Common myeloid progenitor, CD34-positive (primary cell): ENCODE results near the gene ASPG.

Experiments used
- CTCF ChIA-PET: fragments of 350-600 bp; sonication (Branson Sonifier 250); formaldehyde crosslinking; loops from one replicate; lab custom pipeline; 2021; ENCODE audit warnings: antibody characterized with exemption; lab: Charles Lee
- POLR2A ChIA-PET: fragments of 350-600 bp; sonication (Branson Sonifier 250); formaldehyde crosslinking; loops from one replicate; lab custom pipeline; 2021; ENCODE audit warnings: antibody characterized with exemption; lab: Charles Lee
- DNase-seq, 3 donors: peaks; one replicate each; pipeline versions ENCODE4 v3.0.0 to v3.0.0-alpha.2; 2013
- H3K27ac ChIP-seq, 2 experiments: 1 replicate in 1 of 2; 2 replicates in 1 of 2; pipeline ENCODE4 v1.7.0; 2013; ENCODE audit warnings: inconsistent platforms in 2 of 2, low read length in 2 of 2, mild to moderate bottlenecking in 2 of 2, low read depth in 1 of 2, moderate library complexity in 1 of 2; ENCODE audit not compliant: severe bottlenecking in 2 of 2, insufficient read depth in 1 of 2, poor library complexity in 1 of 2
- H3K27me3 ChIP-seq, 5 experiments: replicated peaks in 2 of 5; 1 replicate in 3 of 5; 2 replicates in 2 of 5; pipeline versions ENCODE4 v1.6.1 to v1.7.0; 2013; ENCODE audit warnings: low read length in 4 of 5, mild to moderate bottlenecking in 2 of 5, moderate library complexity in 2 of 5, inconsistent platforms in 1 of 5; ENCODE audit not compliant: insufficient read depth in 5 of 5, control insufficient read depth in 4 of 5
- H3K36me3 ChIP-seq, 4 experiments: 1 replicate in 2 of 4; 2 replicates in 2 of 4; pipeline versions ENCODE4 v1.6.1 to v1.7.0; 2013; ENCODE audit warnings: low read length in 3 of 4, control low read depth in 1 of 4, mild to moderate bottlenecking in 1 of 4; ENCODE audit not compliant: control insufficient read depth in 4 of 4, insufficient read depth in 4 of 4
- H3K4me1 ChIP-seq, 4 experiments: 1 replicate in 3 of 4; 2 replicates in 1 of 4; pipeline versions ENCODE4 v1.6.1 to v1.7.1; 2013; ENCODE audit warnings: low read length in 3 of 4, mild to moderate bottlenecking in 3 of 4, control low read depth in 1 of 4, inconsistent platforms in 1 of 4, moderate library complexity in 1 of 4; ENCODE audit not compliant: control insufficient read depth in 4 of 4, insufficient read depth in 4 of 4; ENCODE audit errors: control extremely low read depth in 1 of 4
- H3K4me3 ChIP-seq, 7 experiments: 1 replicate in 4 of 7; 2 replicates in 3 of 7; pipeline versions ENCODE4 v1.5.1 to v1.7.0; 2013; ENCODE audit warnings: mild to moderate bottlenecking in 7 of 7, low read length in 6 of 7, moderate library complexity in 6 of 7, inconsistent platforms in 2 of 7, low read depth in 2 of 7, control low read depth in 1 of 7; ENCODE audit not compliant: insufficient read depth in 4 of 7, control insufficient read depth in 1 of 7; ENCODE audit errors: extremely low read depth in 1 of 7
- H3K9me3 ChIP-seq, 5 experiments: 1 replicate in 4 of 5; 2 replicates in 1 of 5; pipeline versions ENCODE4 v1.6.1 to v1.7.1; 2013; ENCODE audit warnings: low read length in 4 of 5, mild to moderate bottlenecking in 2 of 5, inconsistent platforms in 1 of 5, low read depth in 1 of 5, moderate library complexity in 1 of 5; ENCODE audit not compliant: control insufficient read depth in 4 of 5, insufficient read depth in 2 of 5; ENCODE audit errors: control extremely low read depth in 1 of 5
- WGBS: methylation state at CpG from one replicate; pipeline ENCODE4 v1.1.5; 2013; ENCODE audit not compliant: insufficient coverage; 5-methylcytosine and 5-hydroxymethylcytosine counted together

The ASPG gene

DNA sequence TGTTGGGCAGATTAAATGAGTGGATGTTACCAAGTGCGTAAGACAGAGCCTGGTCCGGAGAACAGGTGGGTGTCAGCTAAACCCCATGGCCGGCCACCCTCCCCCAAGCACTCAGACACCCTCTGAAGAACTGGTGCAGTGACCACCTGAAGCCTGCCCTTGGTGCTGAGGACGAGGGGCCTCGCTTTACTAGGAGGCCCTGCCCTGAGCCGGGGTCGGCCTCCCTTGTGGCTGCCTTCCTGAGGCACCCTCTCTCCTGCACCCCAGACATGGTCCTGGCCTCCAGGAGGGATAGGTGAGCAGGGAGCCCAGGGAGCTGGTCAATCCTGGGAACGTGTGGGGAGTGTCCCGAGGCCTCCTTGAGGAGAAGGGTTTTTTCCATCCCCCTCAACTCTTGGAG is 48.0 kb downstream of the ASPG start:
- no peak for DNase-seq
- 93% methylated on average over 9 of the region's 9 CpGs for WGBS
- peaks cover 0 to 69% (median 24%) of the 10 kb centered on the region in 5 experiments for H3K27me3 ChIP-seq
- ChIA-PET POLR2A (no interaction called here), CTCF (interaction anchor here (0.6 to 1.2 kb wide), 3 partner anchors 14 to 432 kb away, joined by 3 read pairs; no protein-coding TSS in a partner anchor)
- H3K36me3 ChIP-seq: no peaks in the 10 kb centered on the region
- H3K4me3 ChIP-seq: no peak overlapping the region
- no peak overlapping the region for H3K27ac ChIP-seq
- H3K4me1 ChIP-seq: peaks cover 0 to 33% (median 25%) of the 10 kb centered on the region in 4 experiments
- peaks cover 0 to 14% (median 3%) of the 10 kb centered on the region in 5 experiments for H3K9me3 ChIP-seq

DNA sequence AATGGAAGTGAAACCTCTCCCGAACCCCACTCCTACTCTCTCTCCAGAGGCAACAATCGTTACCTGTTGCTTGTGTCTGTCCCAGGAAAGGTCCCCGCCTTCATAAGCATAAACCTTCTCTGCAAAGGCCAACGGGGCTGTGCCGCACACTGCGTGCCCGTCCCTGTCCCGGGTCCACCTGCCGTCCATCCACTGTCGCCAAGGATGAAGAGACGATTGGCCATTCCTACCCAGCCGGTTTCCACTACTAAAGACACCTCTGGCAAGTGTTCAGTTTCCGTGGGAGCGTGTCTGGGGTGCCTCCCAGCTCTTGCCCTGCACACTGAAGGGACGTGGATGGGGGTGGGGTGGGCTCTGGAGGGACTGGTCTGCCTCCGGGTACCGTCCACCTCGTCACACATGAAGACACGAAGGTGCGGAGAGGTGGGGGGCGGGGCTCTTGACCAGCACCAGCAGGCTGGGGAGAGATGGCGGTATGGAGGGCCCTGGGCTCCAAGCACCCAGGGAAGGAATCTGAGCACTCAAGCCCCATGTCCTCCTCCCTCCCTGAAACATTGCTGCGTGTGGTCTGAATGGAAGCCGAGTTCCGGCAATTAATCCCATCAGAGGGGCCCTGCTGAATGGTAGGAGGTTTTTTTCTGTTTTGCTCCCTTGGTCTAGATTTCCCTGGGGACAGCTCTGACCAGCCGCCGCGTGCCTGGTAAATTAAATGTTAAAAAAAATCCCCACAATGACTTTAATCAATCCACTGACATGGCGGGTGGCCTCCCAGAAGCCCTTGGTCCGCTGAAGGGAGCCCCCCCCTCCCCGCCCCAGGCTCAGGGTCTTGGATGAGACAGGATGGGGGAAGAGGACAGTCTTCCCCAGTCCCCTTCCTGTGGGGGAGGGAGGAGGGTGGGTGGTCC is 48.8 kb downstream of the ASPG start:
- POLR2A ChIA-PET: no interaction called here
- Histone ChIP-seq H3K27me3 (peaks cover 0 to 77% (median 27%) of the 10 kb centered on the region in 5 experiments), H3K4me3 (no peak overlapping the region), H3K36me3 (no peaks in the 10 kb centered on the region), H3K4me1 (peaks cover 0 to 41% (median 28%) of the 10 kb centered on the region in 4 experiments), H3K27ac (no peak overlapping the region), H3K9me3 (peaks cover 0 to 10% (median 2%) of the 10 kb centered on the region in 5 experiments)
- no peak for DNase-seq
- CTCF ChIA-PET: interaction anchor here (0.6 to 1.6 kb wide), 4 partner anchors 15 to 431 kb away, joined by 3 to 6 read pairs (median 3); no protein-coding TSS in a partner anchor
- 78% methylated on average over 17 of the region's 31 CpGs for WGBS

DNA sequence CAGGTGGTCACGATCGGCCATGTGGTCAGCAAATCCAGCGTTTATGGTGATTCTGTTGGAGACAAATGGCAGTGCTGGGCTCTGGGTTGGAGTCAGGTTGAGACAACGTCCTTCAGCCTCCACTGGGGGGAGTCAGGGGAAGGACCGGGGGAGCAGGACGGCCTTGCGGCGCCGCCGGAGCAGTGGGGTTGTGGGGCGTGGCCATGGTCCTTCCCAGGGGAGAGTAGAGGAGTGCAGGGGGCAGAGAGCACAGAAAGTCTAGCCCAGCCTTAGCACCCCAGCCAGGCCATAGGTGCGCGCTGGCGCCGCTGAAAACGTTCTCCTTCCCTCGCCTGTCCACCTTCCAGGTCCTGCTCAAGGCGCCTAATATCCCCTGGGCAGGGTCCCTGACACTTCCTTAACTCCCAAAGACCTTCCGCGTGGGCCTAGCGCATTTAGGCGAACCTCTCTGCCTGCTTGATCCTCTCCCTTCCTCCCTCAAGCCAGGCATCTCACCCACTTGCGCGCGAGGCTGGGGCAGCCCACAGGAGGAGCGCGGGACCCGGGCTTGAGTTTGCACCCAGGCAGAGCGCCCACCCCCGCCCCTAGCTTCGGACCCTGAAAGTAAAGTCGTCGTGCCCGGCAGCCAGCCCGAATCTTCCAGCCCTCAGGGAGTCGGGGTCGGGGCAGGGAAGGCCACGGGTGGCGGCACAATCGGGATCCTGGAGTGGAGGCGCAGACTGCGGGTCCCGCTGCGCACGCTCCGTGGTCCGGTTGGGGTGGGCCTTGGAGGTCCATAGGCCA is 49.8 kb downstream of the ASPG start:
- H3K4me3 ChIP-seq: peak overlapping the region in 3 of 7 experiments; percentile 7 to 61 (median 40)
- 4% methylated on average over 40 of the region's 47 CpGs for WGBS
- peaks cover 0 to 41% (median 28%) of the 10 kb centered on the region in 4 experiments for H3K4me1 ChIP-seq
- DNase-seq: peak; percentile 43 to 57 (median 57)
- ChIA-PET CTCF (interaction anchor here (0.9 to 1.6 kb wide), 2 partner anchors 426 to 429 kb away, joined by 4 to 6 read pairs; no protein-coding TSS in a partner anchor), POLR2A (no interaction called here)
- H3K9me3 ChIP-seq: peaks cover 0 to 1% (median 0%) of the 10 kb centered on the region in 5 experiments
- peaks cover 0 to 87% (median 30%) of the 10 kb centered on the region in 5 experiments for H3K27me3 ChIP-seq
- no peaks in the 10 kb centered on the region for H3K36me3 ChIP-seq
- no peak overlapping the region for H3K27ac ChIP-seq

DNA sequence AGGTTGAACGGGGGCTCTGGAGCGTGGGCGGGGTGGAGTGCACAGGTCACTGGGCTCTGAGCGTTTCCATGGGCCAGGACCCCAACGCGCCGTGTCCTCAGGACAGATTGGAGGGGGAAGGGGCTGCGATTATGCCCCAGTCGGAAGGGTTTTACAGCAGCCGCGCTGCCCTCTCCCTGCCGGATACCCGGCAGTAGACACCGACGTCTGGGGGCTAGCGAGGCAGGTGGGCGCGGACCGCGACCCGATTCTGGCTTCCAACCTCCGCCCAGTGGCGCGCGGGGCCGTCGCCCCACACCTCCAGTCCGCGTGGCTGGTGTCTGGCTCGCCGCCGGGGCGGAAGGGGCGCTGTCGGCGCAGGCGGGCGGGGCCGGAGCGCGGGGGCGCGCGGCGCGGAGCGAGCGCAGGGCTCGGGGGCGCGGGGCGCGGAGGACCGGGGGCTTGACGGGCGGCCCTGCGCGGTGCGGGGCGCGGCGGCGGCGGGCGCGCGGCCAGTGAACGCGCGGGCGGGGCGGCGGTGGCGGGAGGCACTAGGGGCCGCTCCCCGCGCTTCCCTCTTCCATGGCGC is 50.5 kb downstream of the ASPG start:
- ChIA-PET CTCF (interaction anchor here (0.9 to 1.6 kb wide), 2 partner anchors 425 to 429 kb away, joined by 4 to 6 read pairs; no protein-coding TSS in a partner anchor), POLR2A (no interaction called here)
- H3K4me1 ChIP-seq: peaks cover 0 to 41% (median 28%) of the 10 kb centered on the region in 4 experiments
- H3K27ac ChIP-seq: no peak overlapping the region
- H3K4me3 ChIP-seq: peak overlapping the region in 4 of 7 experiments; percentile 32 to 61 (median 58)
- DNase-seq: peak in 2 of 3 donors; percentile 30 to 41
- H3K27me3 ChIP-seq: peaks cover 0 to 90% (median 30%) of the 10 kb centered on the region in 5 experiments
- 0% methylated on average over 28 of the region's 78 CpGs for WGBS
- no peaks in the 10 kb centered on the region for H3K36me3 ChIP-seq
- H3K9me3 ChIP-seq: no peaks in the 10 kb centered on the region

DNA sequence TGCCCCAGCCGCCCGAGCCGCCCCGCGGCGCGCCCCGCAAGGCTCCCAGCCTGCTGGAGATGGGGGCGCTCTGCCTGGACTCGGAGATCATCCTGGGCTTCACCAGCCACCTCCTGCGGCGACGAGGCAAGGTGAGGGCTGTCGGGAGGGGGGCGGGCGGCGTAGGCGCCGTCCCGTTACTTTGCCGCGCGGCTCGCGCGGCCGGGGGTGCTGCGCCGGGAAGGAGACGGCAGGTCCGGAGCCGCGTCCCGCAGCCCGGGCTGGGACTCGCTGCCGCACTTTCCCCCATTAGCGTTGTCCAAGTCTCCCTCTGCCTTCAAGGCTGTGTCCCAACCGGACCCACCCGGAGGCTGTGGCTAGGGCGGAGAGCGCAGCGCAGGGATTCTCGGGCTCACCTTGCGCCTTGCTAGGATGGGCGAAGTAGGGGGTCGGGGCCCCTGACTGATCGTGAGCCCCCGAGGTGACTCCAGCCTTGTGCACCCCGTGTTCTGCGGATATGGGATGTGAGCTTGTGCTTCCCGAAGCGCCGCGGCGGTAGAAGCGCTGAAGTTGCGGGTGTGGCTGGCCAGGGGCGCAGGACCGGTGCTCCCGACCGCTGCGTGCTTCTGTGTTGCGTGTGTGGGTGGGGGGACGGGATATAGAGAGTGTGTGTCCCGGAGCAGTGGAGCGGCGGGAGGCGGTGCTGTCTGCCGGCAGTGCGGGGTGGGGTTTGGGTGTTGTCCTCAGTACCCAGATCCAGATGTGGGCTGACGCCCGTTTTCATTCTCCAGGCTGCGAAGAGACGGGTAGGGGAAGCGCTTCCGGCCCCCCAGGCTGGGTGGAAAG is 51.2 kb downstream of the ASPG start:
- H3K27ac ChIP-seq: no peak overlapping the region
- WGBS: 3% methylated on average over 47 of the region's 77 CpGs
- H3K27me3 ChIP-seq: peaks cover 0 to 84% (median 30%) of the 10 kb centered on the region in 5 experiments
- POLR2A ChIA-PET: no interaction called here
- peak overlapping the region in 4 of 7 experiments; percentile 32 to 61 (median 58) for H3K4me3 ChIP-seq
- no peaks in the 10 kb centered on the region for H3K36me3 ChIP-seq
- peaks cover 0 to 41% (median 28%) of the 10 kb centered on the region in 4 experiments for H3K4me1 ChIP-seq
- peak in 1 of 3 donors; percentile 12 for DNase-seq
- no peaks in the 10 kb centered on the region for H3K9me3 ChIP-seq
- CTCF ChIA-PET: interaction anchor here (1.0 to 1.5 kb wide), 2 partner anchors 261 to 427 kb away, joined by 3 read pairs; no protein-coding TSS in a partner anchor
